Measurements from ENCODE around the gene ONECUT1.

- TF ChIP-seq CTCF (IDR thresholded peaks at IDR 0.05 in 2 of 3, conservative IDR thresholded peaks at IDR 0.05 in 1 of 3; ENCODE audit: control insufficient read depth in 2 of 3, extremely low read depth in 1 of 3, insufficient read depth in 1 of 3, low read depth in 3 of 3, low read length in 3 of 3) = no peak
- TF ChIP-seq POU2F2 (IDR thresholded peaks at IDR 0.05; ENCODE audit: borderline replicate concordance, low read depth, low read length) = no peak
- no peak for TF ChIP-seq POLR2AphosphoS5 (IDR thresholded peaks at IDR 0.05; ENCODE audit: low read length)
- no peak for TF ChIP-seq SUZ12 (IDR thresholded peaks at IDR 0.05; ENCODE audit: unreplicated experiment)
- TF ChIP-seq HDAC2 (IDR thresholded peaks at IDR 0.05) = no peak
- no peak for TF ChIP-seq CBFB (IDR thresholded peaks at IDR 0.05; ENCODE audit: low read depth)
These were observed 4.3 kb downstream of the ONECUT1 start for GRCh38 chr15:52785672-52786406.
